ES-I3 (cell line): ENCODE measurements around the gene ATAD3B.

Experiments used
- H3K36me3 ChIP-seq: 2 replicates; pipeline ENCODE4 v1.6.1; 2013; ENCODE audit warnings: mild to moderate bottlenecking, low read length, control low read depth, moderate library complexity; ENCODE audit not compliant: insufficient read depth
- H3K4me1 ChIP-seq: 2 replicates; pipeline ENCODE4 v1.6.1; 2013; ENCODE audit warnings: mild to moderate bottlenecking, control low read depth, low read length; ENCODE audit not compliant: insufficient read depth
- H3K9ac ChIP-seq: 2 replicates; pipeline ENCODE4 v1.6.1; 2013; ENCODE audit warnings: low read depth, mild to moderate bottlenecking, low read length, moderate library complexity
- H3K9me3 ChIP-seq: 2 replicates; pipeline ENCODE4 v1.6.1; 2013; ENCODE audit warnings: mild to moderate bottlenecking, low read length, moderate library complexity; ENCODE audit not compliant: control insufficient read depth, insufficient read depth

The ATAD3B gene

GRCh38 chr1:1430114-1430982, 41.2 kb upstream of the ATAD3B start:
- Histone ChIP-seq H3K9ac (peak overlapping the region; percentile 37), H3K36me3 (no peaks in the 10 kb centered on the region), H3K4me1 (peaks cover 25% of the 10 kb centered on the region), H3K9me3 (no peaks in the 10 kb centered on the region)

GRCh38 chr1:1430992-1431844, 40.3 kb upstream of the ATAD3B start:
- Histone ChIP-seq H3K9ac (no peak overlapping the region), H3K9me3 (no peaks in the 10 kb centered on the region), H3K4me1 (peaks cover 24% of the 10 kb centered on the region), H3K36me3 (no peaks in the 10 kb centered on the region)

GRCh38 chr1:1431845-1432273, 39.7 kb upstream of the ATAD3B start:
- no peaks in the 10 kb centered on the region for H3K36me3 ChIP-seq
- no peaks in the 10 kb centered on the region for H3K9me3 ChIP-seq
- H3K4me1 ChIP-seq: peaks cover 24% of the 10 kb centered on the region
- H3K9ac ChIP-seq: no peak overlapping the region; the same call in 1 of the 2 replicates

- no peaks in the 10 kb centered on the region for H3K9me3 ChIP-seq
- H3K4me1 ChIP-seq: peaks cover 24% of the 10 kb centered on the region
- no peaks in the 10 kb centered on the region for H3K36me3 ChIP-seq
- H3K9ac ChIP-seq: no peak overlapping the region; the same call in 1 of the 2 replicates
Measured at GRCh38 chr1:1432274-1432950, 39.2 kb upstream of the ATAD3B start.

- H3K4me1 ChIP-seq: peaks cover 24% of the 10 kb centered on the region
Measured at GRCh38 chr1:1432951-1433803, 38.4 kb upstream of the ATAD3B start.

GRCh38 chr1:1433804-1434130, 37.8 kb upstream of the ATAD3B start:
- peaks cover 24% of the 10 kb centered on the region for H3K4me1 ChIP-seq
- peak overlapping the region; percentile 48 for H3K9ac ChIP-seq

More at GRCh38 chr1:1432951-1433803, 38.4 kb upstream of the ATAD3B start:
- no peaks in the 10 kb centered on the region for H3K36me3 ChIP-seq
- peak overlapping the region; percentile 48 for H3K9ac ChIP-seq
- no peaks in the 10 kb centered on the region for H3K9me3 ChIP-seq

GRCh38 chr1:1434131-1434823, 37.3 kb upstream of the ATAD3B start:
- no peaks in the 10 kb centered on the region for H3K36me3 ChIP-seq
- peak overlapping the region; percentile 48 for H3K9ac ChIP-seq
- peaks cover 24% of the 10 kb centered on the region for H3K4me1 ChIP-seq
- H3K9me3 ChIP-seq: no peaks in the 10 kb centered on the region

More at GRCh38 chr1:1433804-1434130, 37.8 kb upstream of the ATAD3B start:
- Histone ChIP-seq H3K9me3 (no peaks in the 10 kb centered on the region), H3K36me3 (no peaks in the 10 kb centered on the region)

GRCh38 chr1:1434824-1435105, 36.8 kb upstream of the ATAD3B start:
- peaks cover 24% of the 10 kb centered on the region for H3K4me1 ChIP-seq
- no peaks in the 10 kb centered on the region for H3K36me3 ChIP-seq
- peak overlapping the region; percentile 48 for H3K9ac ChIP-seq
- H3K9me3 ChIP-seq: no peaks in the 10 kb centered on the region

GRCh38 chr1:1435106-1435903, 36.3 kb upstream of the ATAD3B start, which contains the start of gene VWA1:
VWA1 (plus strand) TSS chr1:1435690; CDS start chr1:1435749, 59 bp downstream.
- Histone ChIP-seq H3K9me3 (no peaks in the 10 kb centered on the region), H3K36me3 (no peaks in the 10 kb centered on the region), H3K9ac (peak within 1 kb of the TSS; percentile 48), H3K4me1 (peaks cover 24% of the 10 kb centered on the region)

GRCh38 chr1:1435911-1436629, 35.5 kb upstream of the ATAD3B start:
- H3K4me1 ChIP-seq: peaks cover 24% of the 10 kb centered on the region
- H3K36me3 ChIP-seq: no peaks in the 10 kb centered on the region
- H3K9ac ChIP-seq: peak overlapping the region; percentile 48; the same call in 1 of the 2 replicates
- no peaks in the 10 kb centered on the region for H3K9me3 ChIP-seq

- no peaks in the 10 kb centered on the region for H3K9me3 ChIP-seq
- H3K4me1 ChIP-seq: peaks cover 22% of the 10 kb centered on the region
- H3K9ac ChIP-seq: peak overlapping the region; percentile 48; the same call in 1 of the 2 replicates
- no peaks in the 10 kb centered on the region for H3K36me3 ChIP-seq
Measured at GRCh38 chr1:1436630-1437032, 34.9 kb upstream of the ATAD3B start.
